Stimulated activated CD8-positive, alpha-beta memory T cell treated with anti-CD3 and anti-CD28 coated beads, Interleukin-2, amount 100 ng/mL, for 48 hours (primary cell): Measurements from ENCODE around the gene NCOA7.
A peak's percentile ranks its signal among the peaks of the same experiment; 100 is the strongest.
"Not testable (repeated sequence)": the region's sequence is repeated elsewhere in the genome, so short reads cannot be mapped to it uniquely, and the experiment has no call there.

Experiments
- DNase-seq, 2 donors: peaks; one replicate each; pipeline ENCODE4 v3.0.0-alpha.2; 2020; ENCODE audit warnings: low read depth in 2 of 2

Gene NCOA7

DNA sequence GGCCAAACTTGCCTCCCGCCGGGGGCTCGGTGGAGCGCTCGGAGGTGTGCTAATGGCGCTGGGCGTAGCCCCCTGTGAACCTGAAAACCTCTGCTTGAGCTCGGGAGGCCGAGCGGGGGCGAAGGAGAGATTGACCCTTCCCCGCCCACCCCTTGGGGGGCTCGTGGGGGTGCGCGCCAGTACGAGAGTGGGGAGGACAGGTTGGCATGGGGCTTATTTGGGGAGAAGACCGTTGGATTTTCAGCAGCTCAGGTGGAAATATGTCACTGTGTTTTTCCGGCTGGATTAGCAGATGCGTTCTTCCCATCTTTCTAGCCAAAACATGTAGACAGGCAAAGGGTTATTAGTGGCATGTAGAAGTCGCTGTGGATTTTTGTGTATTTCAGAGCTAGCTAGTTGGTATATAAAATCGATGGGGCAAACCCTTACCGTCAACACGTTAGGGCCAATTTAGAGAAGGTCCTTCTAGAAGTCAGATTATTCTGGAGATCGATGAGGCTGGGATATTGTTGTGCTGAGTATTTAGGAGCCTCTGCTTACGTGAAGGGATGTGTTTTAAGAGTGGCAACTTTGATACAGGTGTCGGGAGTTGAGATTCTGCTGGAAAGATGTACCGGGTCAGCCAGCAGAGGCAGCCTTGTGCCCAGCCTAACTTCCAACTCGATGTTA lies 525 bp downstream of the NCOA7 start:
- peak in 1 of 2 donors; percentile 25 for DNase-seq

DNA sequence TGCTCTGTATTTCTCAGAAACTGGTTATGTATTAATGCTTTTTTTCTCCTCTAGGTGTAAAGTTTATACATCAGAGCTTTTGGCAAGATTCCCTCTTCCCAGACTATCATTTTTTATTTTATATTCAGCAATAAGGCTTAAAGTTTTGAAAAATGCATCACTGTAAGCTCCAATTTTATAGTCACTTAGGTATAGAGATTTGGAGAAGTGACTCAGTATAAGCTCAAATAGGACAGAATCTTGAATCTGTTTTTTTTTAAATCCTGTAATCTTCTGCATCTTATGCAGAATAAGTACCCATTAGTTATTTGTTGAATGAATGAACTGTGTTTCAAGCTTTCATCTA lies 1.0 kb downstream of the NCOA7 start:
- DNase-seq = no peak

DNA sequence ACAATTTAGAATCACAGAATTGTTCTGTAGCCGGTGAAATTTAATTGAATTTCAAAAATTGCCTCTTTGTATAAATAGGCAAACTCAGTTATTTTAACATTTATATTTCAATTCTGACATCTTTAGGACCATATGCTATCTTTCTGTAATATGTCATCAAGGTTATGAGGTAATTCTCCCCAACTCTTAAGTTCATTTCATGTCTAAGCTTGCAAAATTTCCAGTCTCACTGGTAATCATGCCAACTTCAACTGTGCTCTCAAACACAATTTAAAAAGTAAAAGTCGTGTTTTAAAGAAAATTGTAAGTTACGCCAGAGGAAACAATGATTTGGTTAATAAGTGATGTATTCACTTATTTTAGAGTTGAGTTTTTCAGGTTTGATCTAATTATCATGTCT lies 1.4 kb downstream of the NCOA7 start:
- no peak for DNase-seq

DNA sequence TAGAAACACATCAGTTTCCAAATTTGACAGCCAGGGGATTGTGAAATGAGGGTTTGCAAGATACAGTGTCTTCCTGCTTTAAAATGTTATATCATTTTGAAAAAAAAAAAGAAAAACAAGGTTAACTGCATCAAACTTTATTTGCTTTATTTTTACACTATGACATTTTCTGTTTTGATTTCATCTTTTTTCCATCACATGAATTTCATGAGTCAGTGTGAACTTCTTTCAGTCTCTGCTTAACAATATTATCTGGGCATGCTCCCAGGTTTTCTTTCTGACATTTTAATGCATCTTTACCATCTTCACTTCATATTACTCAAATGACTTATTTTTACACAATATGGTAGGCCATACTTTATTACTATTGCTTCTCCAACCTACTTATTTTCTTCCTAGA lies 1.9 kb downstream of the NCOA7 start:
- DNase-seq = no peak

DNA sequence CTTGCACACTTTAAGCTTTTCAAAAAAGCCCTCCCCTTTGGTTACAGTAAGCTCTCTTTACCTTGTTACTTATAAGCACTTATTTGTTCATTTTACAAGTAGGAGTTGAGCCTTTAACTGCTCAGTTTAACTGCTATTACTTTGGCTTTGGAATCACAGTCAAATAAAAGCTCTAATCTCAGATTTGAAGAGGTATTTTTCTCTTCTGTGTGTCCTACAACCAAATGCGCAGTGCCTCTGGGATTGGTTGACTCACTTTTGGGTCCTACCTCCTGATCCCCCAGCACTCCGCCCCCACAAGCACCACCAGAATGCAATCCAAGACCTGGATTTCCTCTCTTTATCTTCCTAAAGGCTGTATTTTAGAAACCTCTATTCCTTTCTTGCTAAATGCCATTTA lies 2.5 kb downstream of the NCOA7 start:
- no peak for DNase-seq

DNA sequence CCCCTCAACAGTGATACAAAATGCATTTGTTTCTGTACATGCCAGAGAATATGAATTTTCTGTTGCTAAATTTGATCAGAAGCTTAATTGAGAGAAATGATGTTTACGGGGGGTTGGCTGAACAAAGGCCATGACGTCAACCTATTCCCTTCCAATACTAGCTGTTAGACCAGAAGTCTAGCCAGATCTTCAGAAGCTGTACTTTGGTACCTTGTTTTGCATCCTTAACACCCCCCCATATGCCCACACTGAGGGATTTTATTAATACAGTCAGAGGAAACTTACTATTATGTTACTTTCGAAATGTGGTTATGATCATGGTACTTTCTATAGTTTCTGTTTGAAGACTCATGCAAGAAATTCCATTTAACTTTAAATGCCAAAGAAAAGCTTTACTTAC lies 3.1 kb downstream of the NCOA7 start:
- DNase-seq = no peak

DNA sequence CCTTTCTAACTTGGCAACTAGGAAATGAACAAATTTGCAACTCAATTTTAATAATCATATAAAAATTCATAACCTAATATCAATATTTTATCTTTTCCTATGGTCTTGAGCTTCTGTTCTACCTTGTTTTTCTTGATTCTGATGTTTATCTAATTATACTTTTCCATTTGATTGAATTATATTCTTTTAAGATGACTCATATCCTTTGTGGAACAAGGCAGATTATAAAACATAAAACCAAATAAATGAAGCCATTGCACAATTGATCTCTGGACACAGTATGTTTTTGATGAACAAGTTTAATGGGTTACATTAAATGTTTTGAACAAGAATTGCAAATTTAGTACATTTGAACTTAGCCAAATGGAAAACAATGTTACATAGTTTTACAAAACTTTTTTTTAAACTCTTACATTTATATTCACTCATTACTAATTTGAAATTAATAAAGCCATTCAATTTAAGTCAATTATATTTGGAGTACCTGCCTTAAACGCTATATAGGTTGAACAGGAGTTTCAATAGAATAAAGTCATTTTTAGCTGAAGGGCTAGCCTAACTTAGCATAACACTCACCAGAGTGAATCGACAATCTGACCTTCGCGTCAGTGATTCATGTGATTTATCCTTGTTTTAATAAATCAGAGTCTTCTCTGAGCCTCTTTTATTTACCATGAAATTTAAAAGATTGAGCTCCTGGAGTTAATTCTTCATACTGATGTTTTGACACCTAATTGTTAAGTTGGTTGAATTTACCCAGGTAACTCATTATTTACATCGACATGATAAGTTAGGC lies 3.8 kb downstream of the NCOA7 start:
- no peak for DNase-seq

DNA sequence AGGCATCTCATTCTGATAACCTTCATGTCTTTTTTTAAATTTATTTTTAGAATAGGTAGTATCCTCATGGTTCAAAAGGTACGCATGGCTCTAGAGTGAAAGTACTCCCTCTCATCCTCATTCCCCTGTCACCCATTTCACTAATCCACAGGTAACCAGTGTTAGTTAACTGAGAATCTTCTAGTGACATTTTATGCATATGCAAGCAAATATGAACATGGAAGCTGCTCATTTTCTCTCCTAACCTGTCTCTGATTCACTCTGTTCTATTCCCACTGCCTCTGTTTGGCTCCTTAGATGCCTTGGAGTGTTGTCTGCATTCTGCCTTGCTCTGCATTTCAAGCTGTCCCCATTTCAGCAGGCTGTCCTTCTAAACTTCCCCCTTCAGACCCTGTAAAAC lies 4.5 kb downstream of the NCOA7 start:
- no peak for DNase-seq

DNA sequence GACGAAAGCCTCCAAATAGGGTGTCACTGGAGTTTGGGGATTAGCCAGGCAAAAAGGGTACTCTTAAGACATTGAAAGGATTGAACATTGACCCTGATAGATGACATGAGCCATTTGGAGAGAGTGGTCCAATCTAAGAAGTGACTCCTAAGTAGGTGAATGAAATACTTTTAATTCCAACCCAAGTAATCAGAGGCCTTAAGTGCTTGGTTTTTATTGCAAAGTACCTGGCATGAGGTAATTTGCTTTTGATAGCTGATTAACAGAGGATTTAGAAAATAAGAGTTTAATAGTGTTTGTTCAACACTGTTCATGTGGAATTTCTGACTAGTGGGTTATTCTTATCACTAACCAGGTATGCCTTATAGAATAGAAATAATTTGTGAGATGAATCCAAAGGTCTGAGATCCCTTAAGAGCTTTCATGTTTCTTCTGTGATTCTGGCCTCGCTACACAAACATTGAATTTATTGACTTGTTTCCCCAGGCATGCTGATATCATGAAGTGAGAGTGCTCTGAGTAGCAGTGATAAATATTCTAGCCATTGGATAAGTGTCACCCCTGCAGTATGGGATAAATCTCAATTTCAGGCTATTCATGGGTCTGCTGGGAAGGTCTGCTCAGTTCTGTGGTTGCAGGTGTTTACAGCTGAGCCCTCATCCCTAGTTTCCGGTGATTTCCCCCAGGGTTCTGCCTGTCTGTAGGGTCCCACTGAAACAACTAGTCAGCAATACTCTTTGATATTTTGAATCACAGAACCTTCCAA lies 6.5 kb downstream of the NCOA7 start:
- DNase-seq = no peak

DNA sequence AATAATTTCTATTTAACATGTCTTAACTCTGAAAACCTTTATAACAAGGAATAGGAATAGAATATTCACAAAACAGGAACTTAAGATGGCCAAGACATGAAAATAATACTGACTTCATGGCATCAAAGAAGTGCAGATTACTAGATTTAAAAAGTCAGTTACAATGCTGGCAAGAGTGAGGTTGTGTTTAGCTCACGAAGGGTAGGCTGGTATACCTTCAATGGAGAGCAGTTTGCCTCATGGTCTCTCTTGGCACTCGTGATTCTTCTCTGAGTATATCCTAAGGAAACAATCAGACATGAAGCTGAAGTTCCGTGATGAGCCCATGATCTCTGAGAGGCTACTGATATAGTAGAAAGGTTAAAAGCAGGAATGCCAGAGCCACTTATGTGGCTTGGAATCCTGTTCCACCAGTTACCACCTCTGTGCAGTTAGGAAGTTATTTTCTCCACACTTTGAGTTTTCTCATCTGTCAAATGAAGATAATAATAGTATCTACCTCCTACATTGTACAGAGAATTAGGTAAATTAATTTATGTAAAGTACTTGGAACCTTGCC lies 7.2 kb downstream of the NCOA7 start:
- DNase-seq = no peak

DNA sequence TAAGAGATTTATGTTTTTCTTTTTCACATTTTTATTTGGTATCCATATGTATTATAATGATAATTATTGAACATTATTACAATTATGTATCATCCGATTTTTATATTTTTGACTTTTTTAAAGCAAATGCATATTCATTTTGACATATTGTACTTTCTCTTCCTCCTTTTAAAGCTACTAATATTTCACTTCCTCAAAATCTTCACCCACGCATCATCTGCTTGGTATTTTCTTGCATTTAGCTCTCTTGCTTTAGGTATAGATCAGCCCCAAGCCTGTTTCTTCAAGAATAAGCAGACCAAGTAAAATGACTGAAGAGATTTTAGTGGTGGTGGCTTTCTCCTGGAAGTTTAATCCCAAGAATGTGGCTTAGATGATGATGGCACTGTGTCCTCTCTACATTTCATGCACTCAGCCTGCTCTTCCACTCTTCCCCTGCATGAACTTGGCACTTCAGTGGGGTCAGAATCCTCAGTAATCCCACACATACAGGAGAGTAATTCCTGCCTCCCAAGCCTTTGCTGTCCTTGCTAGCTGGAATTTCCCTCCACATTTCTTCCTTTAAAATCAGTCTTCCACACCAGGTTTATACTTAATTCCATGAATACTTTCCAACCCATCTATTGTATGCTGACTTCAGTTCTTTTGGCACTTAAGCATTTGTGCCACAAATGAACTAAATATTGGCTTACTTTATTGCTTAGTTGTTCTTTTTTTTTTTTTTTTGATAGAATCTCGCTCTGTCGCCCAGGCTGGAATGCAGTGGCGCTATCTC lies 8.2 kb downstream of the NCOA7 start:
- no peak for DNase-seq

DNA sequence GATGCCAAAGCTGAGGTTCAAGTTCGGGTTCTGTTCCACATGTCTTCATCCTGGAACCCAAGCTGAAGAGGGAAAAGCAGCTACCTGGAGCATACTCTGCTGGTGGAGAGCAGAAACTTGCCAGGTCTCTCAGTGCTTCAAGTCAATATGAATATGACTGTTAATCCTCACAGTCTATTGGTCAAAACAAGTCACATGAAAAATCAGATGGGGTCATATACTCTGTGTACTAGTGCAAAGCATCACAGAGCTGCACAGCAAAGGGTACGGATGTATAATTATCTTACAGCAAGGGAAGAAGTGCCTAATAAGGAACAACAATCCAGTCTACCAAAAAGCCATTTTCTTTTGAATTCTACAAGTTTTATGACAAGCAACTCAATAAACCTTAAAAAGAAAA lies 11.6 kb downstream of the NCOA7 start:
- DNase-seq = no peak

DNA sequence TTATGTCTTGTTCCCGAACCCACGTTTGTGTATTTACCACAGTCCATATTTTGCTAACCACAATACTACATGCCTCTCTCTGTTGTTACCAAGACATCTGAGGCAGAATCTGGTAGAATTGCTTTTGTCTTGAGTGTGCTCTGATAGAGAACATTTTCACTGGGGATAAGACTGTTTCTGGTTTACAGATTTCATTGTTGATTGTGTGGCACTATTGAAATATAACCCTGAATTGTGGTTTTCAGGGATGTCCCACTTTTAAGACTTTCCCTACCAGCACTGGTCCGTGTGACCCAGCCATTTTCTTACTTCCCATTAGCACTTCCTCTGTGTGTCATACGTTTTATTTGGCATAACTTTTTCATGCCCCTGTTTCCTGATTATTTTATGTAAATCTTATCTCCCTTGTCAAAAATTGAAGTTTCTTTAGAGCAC lies 12.2 kb downstream of the NCOA7 start:
- DNase-seq = no peak

DNA sequence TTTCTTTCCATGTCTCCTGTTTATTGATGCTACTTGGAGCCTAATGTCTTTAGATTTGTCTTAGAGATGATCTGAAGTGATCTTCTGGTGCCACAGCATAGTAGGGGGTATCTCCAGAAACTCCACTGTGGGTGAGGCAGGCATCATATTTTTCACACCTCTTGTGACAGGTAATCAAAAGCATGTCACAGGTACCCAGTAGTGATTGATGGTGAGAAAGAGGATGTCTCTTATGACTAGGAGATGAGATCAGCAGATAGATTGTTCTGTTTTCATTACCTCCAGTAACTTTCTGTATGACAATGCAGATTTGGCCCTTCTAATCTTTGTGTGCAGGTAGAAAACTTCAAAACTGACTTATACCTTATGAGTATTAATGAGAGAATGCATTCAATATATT lies 13.5 kb downstream of the NCOA7 start:
- DNase-seq = no peak

DNA sequence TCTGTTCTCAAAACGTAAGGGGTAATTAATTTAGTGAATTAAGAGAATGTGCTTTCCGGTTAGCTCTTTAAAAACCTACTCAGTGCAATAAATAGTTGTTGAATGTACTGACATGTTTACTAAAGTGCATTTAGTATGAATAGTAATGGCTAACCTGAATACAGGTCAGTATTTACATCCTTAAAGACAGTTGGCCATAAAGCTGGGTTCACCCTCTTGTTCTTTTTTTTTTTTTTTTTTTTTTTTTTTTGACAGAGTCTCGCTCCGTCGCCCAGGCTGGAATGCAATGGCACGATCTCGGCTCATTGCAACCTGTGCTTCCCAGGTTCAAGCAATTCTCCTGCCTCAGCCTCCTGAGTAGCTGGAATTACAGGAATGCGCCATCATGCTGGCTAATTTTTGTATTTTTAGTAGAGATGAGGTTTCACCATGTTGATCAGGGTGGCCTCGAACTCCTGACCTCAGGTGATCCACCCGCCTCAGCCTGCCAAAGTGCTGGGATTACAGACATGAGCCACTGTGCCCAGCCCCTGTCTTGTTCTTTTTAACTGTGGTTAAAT lies 14.2 kb downstream of the NCOA7 start:
- not testable (repeated sequence) for DNase-seq

DNA sequence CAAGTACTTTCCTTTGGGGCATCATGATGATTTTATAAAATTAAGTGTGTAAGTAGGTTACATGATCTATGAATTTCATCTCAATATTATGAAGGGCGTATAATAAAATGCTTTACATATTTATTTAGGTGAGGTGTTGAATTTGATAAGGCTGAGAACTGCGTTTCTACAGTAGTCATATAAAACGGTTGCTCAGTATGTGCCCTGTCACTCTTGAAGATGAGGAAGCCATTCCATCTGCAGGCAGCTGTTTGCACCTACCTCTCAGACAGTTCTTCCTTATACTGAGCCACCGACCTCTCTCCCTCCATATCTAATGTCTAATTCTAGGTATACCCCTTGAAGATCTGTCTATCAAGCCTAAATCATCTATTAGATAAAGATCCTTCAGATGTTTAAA lies 16.1 kb downstream of the NCOA7 start:
- no peak for DNase-seq

DNA sequence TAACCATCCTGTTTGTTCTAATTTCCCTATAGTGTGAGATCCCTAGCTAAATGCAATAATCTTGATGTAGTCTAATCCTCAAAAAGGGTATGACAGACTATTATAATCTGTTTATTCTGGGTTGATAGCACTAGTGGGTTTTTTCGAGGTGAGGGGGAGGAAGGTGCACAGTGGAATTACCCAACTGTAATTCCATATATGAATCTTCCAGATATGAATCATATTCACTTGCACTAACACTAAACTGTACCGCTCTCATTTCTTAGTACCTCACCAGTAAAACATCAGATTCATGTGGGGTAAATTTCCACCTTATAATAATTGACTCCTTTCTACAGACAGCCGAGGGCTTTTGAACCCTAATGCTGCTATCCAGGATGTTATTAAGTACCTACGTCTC lies 16.5 kb downstream of the NCOA7 start:
- no peak for DNase-seq

DNA sequence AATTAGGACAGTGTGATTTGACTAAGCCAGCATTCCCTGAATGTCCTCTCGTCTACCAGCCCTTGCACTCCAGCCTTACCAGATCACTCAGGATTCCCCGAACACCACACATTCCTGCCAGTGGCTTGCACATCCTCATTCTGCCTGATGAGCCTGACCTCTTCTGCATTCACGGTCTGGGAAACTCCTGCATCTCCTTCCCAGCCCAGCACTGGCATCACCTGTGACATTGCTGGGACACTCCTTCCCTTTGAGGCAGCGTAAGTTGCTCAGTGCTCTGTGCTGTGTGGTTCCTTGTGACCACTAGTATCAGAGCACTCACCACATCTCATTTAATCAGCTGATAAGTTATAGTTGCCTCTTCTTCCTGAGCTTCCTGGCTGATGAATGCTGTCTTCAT lies 17.3 kb downstream of the NCOA7 start:
- DNase-seq = no peak

DNA sequence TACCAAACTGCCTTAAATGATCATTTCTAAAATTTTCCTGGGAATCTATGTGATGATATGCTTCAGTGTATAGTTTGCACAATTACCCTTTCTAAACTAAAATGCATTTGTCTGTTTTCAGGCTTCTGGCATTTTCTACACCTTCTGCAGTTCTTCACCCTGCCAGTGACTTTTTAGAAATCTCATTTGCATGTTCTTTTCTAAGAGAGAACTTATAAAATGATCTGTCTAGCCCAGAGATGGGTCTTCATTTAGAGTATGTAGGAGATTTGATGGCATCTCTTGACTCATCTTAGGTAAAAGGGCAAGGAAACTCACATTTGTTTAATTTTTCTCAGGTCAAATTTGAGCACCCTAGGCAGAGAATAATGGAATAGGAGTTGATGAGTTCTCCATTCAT lies 17.8 kb downstream of the NCOA7 start:
- no peak for DNase-seq

DNA sequence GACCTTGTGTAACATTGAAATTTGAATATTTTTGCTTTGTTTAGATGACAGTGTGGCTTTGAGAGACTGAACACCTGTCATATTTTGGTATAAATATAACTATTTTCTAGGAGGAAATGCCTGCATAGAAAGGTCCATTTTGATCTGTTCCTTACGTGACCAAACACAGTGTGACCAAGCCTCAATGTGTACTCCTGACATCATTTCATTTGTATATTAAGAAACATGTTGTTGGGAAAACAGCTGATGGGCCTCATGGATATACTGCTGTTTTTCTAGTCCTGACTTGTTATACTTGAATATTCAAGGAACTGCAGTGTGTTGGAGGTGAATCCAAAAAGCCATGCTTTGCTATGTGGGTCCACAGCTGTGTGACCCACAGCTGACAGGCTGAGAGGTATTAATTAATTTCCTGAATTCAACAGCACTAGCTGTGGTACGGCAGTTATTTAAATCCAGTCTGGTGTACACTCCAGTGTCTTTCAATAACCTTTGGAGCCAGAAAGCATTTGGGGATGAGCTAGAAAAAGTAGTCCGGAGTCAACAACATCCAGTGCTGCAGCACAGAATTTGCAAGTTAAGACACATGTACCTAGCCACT lies 18.9 kb downstream of the NCOA7 start:
- DNase-seq = no peak

DNA sequence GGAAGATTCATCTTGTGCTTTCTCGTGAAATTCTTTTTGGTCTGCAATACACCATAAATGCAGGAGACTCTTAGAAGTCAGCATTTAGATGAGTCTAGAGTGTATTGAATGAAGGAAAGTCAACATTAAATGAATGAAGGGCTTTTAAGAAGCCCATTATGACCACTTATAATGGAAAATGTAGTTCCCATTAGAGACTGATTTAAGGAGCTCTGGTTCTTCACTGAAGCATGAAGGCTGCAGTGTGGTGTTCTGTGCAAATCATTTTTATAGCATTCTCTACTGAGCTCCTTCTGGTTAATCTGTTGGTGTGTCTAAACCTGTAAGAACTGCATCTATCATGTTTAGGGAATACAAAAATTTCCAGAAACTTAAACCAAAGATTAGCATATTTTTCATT lies 19.7 kb downstream of the NCOA7 start:
- DNase-seq = no peak
